DOHH2 (cell line): ENCODE results near the gene MRPS21.

Experiments used
- EZH2phosphoT487 ChIP-seq: fragments of 200-600 bp; sonication (generic); IDR thresholded peaks from 2 replicates; pipeline ENCODE4 v1.6.1; 2017; ENCODE audit warnings: borderline replicate concordance, mild to moderate bottlenecking, antibody characterized with exemption, low read length, moderate library complexity, mixed read lengths
- TF ChIP-seq, protein P1 (sequence below): fragments of 200-600 bp; sonication (generic); IDR thresholded peaks from one replicate; pipeline ENCODE4 v1.5.1; 2014; ENCODE audit warnings: antibody characterized with exemption, mild to moderate bottlenecking, low read depth, low read length; ENCODE audit not compliant: poor library complexity, severe bottlenecking

DNA sequence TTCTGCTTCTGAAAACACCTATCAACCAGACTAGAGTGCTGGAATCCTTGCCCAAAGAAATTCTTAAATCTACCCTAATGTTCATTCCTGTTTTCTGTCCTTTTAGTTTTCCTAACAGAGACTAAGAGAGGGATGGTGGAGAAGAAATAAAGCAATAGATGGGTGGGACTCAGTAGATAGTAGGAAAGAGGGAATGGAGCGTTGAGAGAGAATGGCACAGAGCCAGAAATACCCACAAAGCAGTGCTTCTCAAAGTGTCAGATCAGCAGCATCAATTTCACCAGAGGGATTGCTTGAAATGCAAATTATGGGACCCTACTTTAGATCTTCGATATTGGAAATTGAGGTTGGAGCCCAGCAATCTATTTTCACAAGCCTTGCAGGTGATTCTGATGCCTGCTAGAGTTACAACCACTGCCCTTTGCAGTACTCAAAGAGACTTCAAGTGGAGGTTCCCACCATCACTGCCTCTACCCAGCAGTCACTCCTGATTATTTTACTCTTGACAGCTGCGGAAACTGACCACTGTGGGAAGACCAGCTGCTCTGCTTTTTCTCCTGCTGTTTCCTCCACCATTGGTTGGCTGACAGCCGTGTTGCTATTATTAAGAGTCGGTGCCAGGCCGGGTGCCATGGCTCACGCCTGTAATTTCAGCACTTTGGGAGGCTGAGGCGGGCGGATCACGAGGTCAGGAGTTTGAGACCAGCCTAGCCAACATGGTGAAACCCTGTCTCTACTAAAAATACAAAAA is 16.3 kb downstream of the MRPS21 start:
- TF ChIP-seq, protein P1, sequence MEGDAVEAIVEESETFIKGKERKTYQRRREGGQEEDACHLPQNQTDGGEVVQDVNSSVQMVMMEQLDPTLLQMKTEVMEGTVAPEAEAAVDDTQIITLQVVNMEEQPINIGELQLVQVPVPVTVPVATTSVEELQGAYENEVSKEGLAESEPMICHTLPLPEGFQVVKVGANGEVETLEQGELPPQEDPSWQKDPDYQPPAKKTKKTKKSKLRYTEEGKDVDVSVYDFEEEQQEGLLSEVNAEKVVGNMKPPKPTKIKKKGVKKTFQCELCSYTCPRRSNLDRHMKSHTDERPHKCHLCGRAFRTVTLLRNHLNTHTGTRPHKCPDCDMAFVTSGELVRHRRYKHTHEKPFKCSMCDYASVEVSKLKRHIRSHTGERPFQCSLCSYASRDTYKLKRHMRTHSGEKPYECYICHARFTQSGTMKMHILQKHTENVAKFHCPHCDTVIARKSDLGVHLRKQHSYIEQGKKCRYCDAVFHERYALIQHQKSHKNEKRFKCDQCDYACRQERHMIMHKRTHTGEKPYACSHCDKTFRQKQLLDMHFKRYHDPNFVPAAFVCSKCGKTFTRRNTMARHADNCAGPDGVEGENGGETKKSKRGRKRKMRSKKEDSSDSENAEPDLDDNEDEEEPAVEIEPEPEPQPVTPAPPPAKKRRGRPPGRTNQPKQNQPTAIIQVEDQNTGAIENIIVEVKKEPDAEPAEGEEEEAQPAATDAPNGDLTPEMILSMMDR, result no peak
- TF ChIP-seq EZH2phosphoT487, result no peak
